GM13976 (cell line): ENCODE measurements around the gene CD164L2.

ENCODE experiments used
- DNase-seq: peaks from one replicate; pipeline ENCODE4 v3.0.0; 2012; ENCODE audit warnings: low spot score
- in situ Hi-C: fragments of 300-500 bp; cut with MboI; formaldehyde crosslinking; loops from one replicate; pipeline ENCODE4 v1.12.0; 2022; ENCODE audit warnings: low sequenced_read_pairs, mixed read lengths, inconsistent platforms; ENCODE audit not compliant: unreplicated experiment
- TF ChIP-seq, protein P1 (sequence below): IDR thresholded peaks from 2 replicates; pipeline ENCODE4 v1.5.1; 2012; ENCODE audit warnings: borderline replicate concordance, mild to moderate bottlenecking; ENCODE audit not compliant: insufficient read depth; ENCODE audit errors: extremely low read depth, missing control alignments, control extremely low read depth

Gene CD164L2

DNA sequence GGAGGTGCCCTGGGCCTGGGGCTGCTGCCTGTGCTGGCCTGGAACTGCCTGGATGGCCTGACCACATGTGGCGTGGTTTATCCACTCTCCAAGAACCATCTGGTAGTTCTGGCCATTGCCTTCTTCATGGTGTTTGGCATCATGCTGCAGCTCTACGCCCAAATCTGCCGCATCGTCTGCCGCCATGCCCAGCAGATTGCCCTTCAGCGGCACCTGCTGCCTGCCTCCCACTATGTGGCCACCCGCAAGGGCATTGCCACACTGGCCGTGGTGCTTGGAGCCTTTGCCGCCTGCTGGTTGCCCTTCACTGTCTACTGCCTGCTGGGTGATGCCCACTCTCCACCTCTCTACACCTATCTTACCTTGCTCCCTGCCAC, 11.1 kb upstream of the CD164L2 start:
- in situ Hi-C loops: loop anchor here (5.0 to 10.0 kb wide), 3 partner anchors 97 to 271 kb away; partner anchors contain the start of gene AHDC1
- TF ChIP-seq, protein P1, sequence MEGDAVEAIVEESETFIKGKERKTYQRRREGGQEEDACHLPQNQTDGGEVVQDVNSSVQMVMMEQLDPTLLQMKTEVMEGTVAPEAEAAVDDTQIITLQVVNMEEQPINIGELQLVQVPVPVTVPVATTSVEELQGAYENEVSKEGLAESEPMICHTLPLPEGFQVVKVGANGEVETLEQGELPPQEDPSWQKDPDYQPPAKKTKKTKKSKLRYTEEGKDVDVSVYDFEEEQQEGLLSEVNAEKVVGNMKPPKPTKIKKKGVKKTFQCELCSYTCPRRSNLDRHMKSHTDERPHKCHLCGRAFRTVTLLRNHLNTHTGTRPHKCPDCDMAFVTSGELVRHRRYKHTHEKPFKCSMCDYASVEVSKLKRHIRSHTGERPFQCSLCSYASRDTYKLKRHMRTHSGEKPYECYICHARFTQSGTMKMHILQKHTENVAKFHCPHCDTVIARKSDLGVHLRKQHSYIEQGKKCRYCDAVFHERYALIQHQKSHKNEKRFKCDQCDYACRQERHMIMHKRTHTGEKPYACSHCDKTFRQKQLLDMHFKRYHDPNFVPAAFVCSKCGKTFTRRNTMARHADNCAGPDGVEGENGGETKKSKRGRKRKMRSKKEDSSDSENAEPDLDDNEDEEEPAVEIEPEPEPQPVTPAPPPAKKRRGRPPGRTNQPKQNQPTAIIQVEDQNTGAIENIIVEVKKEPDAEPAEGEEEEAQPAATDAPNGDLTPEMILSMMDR: no peak
- no peak for DNase-seq

DNA sequence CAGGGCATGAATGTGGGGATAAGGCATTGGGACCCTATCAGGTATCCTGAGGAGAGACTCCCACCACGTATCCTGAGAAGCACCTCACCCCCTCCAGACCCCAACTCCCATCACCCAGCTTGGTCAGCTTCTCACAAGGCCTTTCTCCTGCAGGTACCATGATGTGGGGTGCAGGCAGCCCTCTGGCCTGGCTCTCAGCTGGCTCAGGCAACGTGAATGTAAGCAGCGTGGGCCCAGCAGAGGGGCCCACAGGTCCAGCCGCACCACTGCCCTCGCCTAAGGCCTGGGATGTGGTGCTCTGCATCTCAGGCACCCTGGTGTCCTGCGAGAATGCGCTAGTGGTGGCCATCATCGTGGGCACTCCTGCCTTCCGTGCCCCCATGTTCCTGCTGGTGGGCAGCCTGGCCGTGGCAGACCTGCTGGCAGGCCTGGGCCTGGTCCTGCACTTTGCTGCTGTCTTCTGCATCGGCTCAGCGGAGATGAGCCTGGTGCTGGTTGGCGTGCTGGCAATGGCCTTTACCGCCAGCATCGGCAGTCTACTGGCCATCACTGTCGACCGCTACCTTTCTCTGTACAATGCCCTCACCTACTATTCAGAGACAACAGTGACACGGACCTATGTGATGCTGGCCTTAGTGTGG, 10.6 kb upstream of the CD164L2 start:
- in situ Hi-C loops: loop anchor here (5.0 to 10.0 kb wide), 3 partner anchors 96 to 271 kb away; partner anchors contain the start of gene AHDC1
- DNase-seq: no peak
- TF ChIP-seq, protein P1: no peak

DNA sequence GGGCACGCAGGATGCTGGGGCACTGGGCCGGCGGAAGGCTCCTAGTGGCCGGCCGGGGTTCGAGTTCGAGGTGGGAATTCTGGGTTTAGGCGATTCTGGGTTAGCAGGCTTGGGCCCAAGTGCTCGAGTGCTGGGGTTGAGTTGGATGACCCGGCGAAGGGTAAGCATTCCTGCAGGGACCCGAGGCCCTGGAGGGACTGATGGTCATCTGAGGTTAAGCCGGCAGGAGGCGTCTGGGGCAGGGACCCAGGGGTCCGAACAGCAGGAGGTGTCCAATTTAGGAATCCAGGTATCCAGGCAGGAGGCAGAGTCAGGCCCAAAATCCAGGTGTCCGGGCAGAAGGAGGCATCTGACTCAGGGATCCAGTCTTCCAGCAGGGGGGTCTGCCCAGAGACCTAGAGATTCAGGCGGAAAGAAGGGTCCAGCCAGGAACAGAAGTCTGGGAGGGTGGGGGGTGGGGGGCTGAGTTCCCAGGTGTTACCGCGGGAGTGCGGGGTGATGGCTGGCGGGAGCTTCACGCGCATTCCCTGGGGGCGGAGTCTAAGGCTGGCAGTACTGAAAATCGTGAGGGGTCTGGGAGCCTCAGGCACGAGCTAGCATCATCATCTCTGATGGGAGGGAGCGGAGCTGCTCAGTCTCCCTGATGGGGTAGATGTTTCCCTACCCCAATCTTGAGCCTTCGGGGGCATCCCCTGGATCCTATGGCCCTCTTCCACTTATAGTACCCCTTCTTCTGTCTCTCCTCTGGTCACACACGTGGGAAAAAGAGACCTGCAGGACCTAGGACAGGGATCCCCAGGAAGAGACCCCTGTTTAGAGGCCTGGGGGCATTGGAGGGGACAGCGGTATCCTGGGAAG, 9.9 kb upstream of the CD164L2 start:
- TF ChIP-seq, protein P1: no peak
- in situ Hi-C loops: loop anchor here (5.0 to 10.0 kb wide), 3 partner anchors 96 to 272 kb away; partner anchors contain the start of gene AHDC1
- no peak for DNase-seq

DNA sequence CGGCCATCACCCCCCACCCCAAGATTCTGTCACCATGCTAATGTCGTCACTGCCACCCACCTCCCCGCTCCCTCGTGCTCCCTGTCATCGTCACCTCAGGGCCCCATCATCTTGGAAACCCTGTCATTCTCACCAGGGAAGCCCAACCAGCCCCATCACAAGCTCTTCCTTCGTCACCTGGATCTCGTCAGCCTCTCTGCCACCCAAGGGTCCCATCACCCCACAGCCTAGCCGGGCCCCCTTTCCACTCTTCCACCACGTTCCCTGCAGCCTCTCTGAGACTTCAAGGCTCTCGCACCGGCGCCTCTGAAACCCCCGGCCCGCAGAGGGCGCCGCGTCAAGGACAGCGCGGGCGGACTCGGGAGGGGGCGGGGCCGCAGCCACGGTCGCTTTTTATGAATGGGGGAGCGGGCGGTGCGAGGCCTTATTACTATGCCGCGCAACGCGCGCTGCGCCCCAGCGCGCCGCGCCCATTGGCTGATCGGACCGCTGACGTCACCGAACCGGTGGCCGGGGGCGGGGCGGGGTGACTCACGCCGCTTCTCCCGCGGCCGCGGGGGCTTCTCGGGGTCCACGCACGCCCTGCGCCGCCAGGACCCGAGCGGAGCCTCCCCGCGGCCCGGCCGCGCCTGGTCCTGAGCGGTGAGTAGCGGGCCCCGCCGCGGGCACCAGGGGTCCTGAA, 9.1 kb upstream of the CD164L2 start, which contains the start of gene GPR3:
Gene GPR3 (plus strand): TSS at position 527 of the 682 bp plus-strand sequence. CDS start 1,177 bp downstream, outside the sequence.
- in situ Hi-C loops: loop anchor here (5.0 to 10.0 kb wide), 3 partner anchors 95 to 273 kb away; partner anchors contain the start of gene AHDC1
- TF ChIP-seq, protein P1: peak; percentile 62
- DNase-seq: peak; percentile 96

DNA sequence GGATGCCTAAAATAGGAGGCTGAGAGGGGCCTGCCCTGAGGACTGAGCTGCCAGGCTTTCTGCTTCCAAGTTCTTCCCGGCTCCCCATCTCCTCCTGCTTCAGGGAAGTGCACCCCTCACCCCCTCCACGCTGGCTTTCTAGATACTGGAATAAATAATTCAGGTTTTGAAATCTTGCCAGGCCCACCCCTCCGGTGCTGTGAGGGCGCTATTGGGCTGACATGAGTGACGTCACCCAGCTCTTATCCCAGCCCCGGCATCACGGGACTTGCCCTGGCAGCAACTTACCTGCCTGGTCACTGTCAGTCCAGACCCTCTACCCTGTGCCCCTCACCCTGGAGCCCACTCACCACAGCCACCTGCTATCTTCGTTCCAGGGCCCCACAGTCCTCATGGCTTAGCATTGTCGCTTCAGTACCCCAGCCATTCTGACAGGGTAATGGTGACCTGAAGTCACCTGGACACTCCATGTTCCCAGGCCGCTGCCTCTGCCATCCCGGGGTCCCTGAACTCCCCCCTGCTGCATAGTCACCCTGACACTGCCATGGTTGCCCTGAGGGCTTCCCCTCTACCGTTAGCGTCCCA, 8.5 kb upstream of the CD164L2 start:
- TF ChIP-seq, protein P1: no peak
- DNase-seq: no peak
- in situ Hi-C loops: loop anchor here (5.0 to 10.0 kb wide), 3 partner anchors 94 to 273 kb away; partner anchors contain the start of gene AHDC1
